Endothelial cell of umbilical vein (primary cell): ENCODE measurements around the gene FAM193A.

ENCODE experiments used
- EZH2 ChIP-seq: IDR thresholded peaks from 2 replicates; pipeline ENCODE4 v1.6.1; 2012; ENCODE audit warnings: borderline replicate concordance, low read depth, mild to moderate bottlenecking, moderate library complexity, low read length, inconsistent platforms; ENCODE audit not compliant: severe bottlenecking
- FOS ChIP-seq: IDR thresholded peaks from 2 replicates; pipeline ENCODE4 v1.6.1; 2011; ENCODE audit warnings: mild to moderate bottlenecking, low read length, moderate library complexity, borderline replicate concordance; ENCODE audit not compliant: insufficient read depth
- JUN ChIP-seq: IDR thresholded peaks from 2 replicates; pipeline ENCODE4 v1.6.1; 2011; ENCODE audit warnings: borderline replicate concordance, low read depth; ENCODE audit not compliant: insufficient read length, insufficient read depth
- MYC ChIP-seq: IDR thresholded peaks from one replicate; pipeline ENCODE4 v1.6.1; 2011; ENCODE audit warnings: mild to moderate bottlenecking, low read depth, low read length
- POLR2A ChIP-seq: IDR thresholded peaks from 2 replicates; pipeline ENCODE4 v1.6.1; 2012; ENCODE audit warnings: low read depth, mild to moderate bottlenecking, control low read depth, low read length
- POLR2AphosphoS5 ChIP-seq: IDR thresholded peaks from 2 replicates; pipeline ENCODE4 v1.6.1; 2012; ENCODE audit warnings: low read depth, mild to moderate bottlenecking, control low read depth, low read length, moderate library complexity; ENCODE audit not compliant: insufficient read depth
- TF ChIP-seq, protein P1 (sequence below), 2 donors: IDR thresholded peaks; 1 replicate in 1 of 2; 2 replicates in 1 of 2; pipeline ENCODE4 v1.5.1; 2011; ENCODE audit warnings: low read length in 2 of 2, mild to moderate bottlenecking in 2 of 2, moderate library complexity in 2 of 2, control low read depth in 1 of 2, inconsistent platforms in 1 of 2, low read depth in 1 of 2; ENCODE audit not compliant: insufficient read depth in 1 of 2; ENCODE audit errors: extremely low read depth in 1 of 2
- TF ChIP-seq, protein P2 (sequence below): IDR thresholded peaks from 2 replicates; pipeline ENCODE4 v1.6.1; 2011; ENCODE audit not compliant: insufficient read depth, insufficient read length

DNA sequence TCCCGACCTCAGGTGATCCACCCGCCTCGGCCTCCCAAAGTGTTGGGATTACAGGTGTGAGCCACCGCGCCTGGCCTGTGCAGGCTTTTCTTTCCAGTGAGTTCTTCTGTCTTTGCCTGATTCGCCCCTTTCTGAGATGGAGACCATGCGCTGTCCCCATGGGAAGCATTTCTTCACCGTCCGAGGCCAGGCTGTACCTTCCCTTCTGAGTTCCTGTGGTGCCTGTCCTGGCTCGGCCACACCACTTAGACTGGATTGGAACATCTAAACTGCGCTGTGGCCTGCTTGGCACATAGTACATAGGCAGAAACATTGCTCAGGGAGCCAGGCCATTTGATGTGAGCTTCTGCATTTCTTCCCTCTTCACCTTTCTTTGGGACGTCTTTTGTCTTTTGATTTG lies 23.7 kb downstream of the FAM193A start:
- TF ChIP-seq POLR2AphosphoS5 (no peak), POLR2A (no peak), MYC (no peak), FOS (no peak), JUN (no peak), EZH2 (no peak)
- TF ChIP-seq, protein P1, sequence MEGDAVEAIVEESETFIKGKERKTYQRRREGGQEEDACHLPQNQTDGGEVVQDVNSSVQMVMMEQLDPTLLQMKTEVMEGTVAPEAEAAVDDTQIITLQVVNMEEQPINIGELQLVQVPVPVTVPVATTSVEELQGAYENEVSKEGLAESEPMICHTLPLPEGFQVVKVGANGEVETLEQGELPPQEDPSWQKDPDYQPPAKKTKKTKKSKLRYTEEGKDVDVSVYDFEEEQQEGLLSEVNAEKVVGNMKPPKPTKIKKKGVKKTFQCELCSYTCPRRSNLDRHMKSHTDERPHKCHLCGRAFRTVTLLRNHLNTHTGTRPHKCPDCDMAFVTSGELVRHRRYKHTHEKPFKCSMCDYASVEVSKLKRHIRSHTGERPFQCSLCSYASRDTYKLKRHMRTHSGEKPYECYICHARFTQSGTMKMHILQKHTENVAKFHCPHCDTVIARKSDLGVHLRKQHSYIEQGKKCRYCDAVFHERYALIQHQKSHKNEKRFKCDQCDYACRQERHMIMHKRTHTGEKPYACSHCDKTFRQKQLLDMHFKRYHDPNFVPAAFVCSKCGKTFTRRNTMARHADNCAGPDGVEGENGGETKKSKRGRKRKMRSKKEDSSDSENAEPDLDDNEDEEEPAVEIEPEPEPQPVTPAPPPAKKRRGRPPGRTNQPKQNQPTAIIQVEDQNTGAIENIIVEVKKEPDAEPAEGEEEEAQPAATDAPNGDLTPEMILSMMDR (IDR thresholded peaks at IDR 0.05; ENCODE audit: extremely low read depth in 1 of 2, insufficient read depth in 1 of 2, low read depth in 1 of 2, low read length in 2 of 2): no peak
- TF ChIP-seq, protein P2, sequence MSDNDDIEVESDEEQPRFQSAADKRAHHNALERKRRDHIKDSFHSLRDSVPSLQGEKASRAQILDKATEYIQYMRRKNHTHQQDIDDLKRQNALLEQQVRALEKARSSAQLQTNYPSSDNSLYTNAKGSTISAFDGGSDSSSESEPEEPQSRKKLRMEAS: no peak
